ENCODE data around the gene PXYLP1.
"Not testable (repeated sequence)": the region's sequence is repeated elsewhere in the genome, so short reads cannot be mapped to it uniquely, and the experiment has no call there.

DNA sequence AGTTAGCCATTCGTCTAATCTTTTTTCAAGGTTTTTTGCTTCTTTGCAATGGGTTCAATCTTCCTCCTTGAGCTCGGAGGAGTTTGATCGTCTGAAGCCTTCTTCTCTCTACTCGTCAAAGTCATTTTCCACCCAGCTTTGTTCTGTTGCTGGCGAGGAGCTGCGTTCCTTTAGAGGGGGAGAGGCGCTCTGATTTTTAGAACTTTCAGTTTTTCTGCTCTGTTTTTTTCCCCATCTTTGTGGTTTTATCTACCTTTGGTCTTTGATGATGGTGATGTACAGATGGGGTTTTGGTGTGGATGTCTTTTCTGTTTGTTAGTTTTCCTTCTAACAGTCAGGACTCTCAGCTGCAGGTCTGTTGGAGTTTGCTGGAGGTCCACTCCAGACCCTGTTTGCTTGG lies 68.8 kb downstream of the PXYLP1 start:
- TF ChIP-seq POLR2AphosphoS5 (IDR thresholded peaks at IDR 0.05; ENCODE audit: low read depth, low read length); SPI1 (IDR thresholded peaks at IDR 0.05; ENCODE audit: low read depth, low read length); TAF1 (IDR thresholded peaks at IDR 0.05; ENCODE audit: low read depth, low read length); POLR2A (IDR thresholded peaks at IDR 0.05; ENCODE audit: low read depth, low read length); POU2F2 (IDR thresholded peaks at IDR 0.05; ENCODE audit: low read depth, low read length); PAX5 (IDR thresholded peaks at IDR 0.05; ENCODE audit: insufficient read depth, low read length, severe bottlenecking): not testable (repeated sequence)
